ENCODE results near the gene ZNF787.

- TF ChIP-seq PKNOX1 (IDR thresholded peaks at IDR 0.05) (no peak), LEF1 (IDR thresholded peaks at IDR 0.05; ENCODE audit: borderline replicate concordance) (no peak)
Measured at GRCh38 chr19:56144376-56144775, 23.3 kb upstream of the ZNF787 start.
